Left hindlimb (tissue), 1 donor: ENCODE results near the gene NOP9.

Source experiments
- DNase-seq: peaks from one replicate; pipeline ENCODE4 v3.0.0-alpha.2; 2018

Gene NOP9, protein sequence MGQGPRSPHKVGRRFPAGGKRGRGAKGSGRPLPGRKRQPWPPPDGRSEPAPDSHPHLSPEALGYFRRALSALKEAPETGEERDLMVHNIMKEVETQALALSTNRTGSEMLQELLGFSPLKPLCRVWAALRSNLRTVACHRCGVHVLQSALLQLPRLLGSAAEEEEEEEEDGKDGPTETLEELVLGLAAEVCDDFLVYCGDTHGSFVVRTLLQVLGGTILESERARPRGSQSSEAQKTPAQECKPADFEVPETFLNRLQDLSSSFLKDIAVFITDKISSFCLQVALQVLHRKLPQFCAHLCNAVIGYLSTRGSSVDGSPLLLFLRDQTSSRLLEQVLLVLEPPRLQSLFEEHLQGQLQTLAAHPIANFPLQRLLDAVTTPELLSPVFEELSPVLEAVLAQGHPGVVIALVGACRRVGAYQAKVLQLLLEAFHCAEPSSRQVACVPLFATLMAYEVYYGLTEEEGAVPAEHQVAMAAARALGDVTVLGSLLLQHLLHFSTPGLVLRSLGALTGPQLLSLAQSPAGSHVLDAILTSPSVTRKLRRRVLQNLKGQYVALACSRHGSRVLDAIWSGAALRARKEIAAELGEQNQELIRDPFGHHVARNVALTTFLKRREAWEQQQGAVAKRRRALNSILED

DNA sequence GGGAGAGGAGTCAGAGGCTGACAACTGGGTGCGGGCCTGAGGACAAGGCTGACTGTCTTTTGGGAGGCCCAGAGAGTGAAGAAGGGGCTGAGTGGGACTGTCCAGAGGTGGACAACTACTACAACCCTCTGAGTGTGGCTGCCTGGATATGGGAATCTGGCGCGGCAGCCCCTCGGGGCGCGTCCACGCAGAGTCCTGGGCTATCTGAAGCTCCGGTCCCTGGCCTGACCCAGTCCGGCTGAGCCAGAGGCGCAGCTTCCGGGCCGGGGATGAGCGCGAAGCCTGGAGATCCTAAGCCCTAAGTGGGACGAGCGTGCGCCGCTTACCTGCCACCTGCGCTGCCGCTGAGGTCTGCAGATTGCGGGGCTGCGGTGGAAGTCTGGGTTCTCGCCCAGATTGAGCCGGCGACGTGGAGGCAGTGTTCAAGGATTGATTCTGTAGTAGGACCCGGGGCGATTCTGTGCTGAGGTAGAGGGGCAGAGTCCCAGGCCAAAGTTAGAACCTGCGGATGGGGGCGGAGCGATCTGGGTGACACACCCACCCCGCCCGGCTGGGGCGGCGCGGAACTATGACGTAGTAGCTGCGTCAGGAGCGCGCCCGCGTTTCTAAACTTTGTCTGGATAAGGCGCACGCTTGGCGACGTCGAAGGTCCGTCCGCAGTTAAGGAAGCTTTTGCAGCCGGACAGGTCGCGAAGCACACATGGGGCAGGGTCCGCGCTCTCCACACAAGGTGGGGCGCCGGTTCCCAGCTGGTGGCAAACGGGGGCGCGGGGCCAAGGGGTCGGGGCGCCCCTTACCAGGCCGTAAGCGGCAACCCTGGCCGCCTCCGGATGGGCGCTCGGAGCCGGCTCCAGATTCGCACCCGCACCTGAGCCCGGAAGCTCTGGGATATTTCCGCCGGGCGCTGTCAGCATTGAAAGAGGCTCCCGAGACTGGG is at the start of gene NOP9, which contains the start of gene DHRS1:
TSS of gene NOP9 (plus strand) at position 596 of the 937 bp plus-strand sequence. CDS start at position 701, 105 bp downstream.
TSS of gene DHRS1 (minus strand) at position 526 of the 937 bp plus-strand sequence. CDS start 674 bp downstream, outside the sequence.
- peak; percentile 93 for DNase-seq

DNA sequence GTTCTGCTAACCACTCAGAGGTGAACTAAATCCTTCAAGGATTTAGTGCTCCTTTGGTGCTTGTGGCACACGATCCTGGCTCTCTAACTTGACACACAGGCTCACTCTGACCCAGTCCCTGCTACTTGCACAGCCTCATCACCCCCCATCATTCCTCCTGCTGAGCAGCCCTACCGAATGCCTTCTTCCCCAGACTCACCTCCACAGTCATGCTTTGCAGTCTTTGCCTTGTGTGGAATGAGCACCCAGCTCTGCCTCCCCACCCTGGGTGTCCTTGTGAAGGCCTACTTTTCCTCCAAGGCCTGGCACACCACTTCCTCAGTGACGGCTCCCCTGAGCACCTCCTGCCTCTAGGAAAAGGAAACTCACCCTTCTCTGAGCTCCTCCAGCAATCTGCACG is 49.3 kb upstream of the NOP9 start:
- DNase-seq = no peak

DNA sequence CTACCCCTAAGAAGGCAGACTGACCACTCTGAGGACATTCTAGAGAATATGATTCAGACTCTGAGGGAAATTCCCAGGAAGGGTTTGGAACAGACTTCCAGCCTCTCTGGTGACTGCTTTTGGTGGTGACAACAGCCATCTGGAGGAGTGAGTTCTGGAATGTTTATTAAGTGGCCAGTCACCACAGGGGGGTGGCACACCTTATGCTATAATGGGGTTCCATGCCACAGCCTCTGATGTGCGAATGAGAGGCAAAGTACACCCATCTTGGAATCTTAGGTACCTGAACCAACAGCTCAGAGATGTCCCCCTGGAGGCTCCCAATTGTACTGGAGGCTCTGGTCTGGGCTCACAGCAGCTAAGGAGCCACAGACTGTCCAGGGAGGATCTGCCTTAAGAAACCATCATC is 47.8 kb upstream of the NOP9 start:
- no peak for DNase-seq

DNA sequence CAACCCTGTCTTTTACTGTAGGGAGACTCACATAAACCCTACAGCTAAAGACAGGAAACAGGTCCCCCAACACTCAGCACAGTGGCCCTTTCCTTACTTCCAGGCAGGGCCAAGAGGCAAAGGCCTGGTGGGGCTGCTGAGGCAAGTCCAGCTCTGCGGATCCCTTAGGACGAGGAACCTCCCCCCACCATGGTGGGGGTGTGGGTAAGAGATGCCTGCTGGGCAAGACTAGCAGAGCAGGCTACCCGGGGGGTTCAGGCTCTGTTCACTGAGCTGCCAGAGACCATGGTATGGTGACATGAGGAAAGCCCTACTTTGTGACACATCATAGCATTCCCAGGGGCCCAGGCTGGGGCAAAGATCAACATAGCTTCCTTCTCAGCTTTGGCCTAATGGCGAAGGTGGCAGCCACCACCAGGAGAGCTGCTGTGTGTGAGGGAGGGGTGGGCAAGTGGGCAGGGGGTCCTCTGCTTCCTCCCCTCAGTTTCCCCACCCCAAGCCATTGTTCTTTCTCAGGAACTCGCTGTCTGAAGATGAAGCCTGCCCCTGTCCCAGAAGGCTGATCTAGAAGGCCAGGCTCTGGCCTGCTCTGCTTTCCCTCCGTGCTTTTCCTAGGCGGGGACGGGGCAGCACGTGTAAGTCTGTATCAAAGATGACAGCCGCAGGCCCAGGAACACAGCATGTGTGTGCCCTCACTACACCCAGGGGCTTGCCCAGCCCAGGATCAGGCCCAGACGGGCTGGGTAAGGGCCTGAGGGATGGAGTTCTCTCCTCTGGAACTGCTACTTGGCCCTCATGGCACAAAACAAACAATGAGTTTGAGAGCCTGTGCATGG is 47.1 kb upstream of the NOP9 start:
- DNase-seq = no peak

DNA sequence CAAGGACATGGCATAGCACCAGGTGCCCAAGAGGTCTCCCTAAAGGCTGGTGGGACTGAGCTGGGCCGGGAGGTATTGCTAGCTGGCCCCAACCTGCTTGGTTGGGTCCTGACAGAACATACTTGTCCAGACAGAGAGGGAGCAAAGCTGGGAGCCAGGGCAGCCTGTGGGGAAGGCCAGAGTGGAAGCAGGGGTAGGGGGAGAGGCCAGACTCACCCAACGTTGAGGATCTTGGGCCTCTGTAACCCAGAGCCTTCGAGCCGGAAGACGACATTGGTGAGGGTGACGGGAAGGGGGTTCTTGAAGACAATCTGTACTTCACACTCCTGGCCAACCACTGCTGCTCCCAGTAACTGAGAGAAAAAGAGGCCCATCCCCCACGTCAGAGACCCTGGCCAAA is 45.7 kb upstream of the NOP9 start:
- DNase-seq = no peak

DNA sequence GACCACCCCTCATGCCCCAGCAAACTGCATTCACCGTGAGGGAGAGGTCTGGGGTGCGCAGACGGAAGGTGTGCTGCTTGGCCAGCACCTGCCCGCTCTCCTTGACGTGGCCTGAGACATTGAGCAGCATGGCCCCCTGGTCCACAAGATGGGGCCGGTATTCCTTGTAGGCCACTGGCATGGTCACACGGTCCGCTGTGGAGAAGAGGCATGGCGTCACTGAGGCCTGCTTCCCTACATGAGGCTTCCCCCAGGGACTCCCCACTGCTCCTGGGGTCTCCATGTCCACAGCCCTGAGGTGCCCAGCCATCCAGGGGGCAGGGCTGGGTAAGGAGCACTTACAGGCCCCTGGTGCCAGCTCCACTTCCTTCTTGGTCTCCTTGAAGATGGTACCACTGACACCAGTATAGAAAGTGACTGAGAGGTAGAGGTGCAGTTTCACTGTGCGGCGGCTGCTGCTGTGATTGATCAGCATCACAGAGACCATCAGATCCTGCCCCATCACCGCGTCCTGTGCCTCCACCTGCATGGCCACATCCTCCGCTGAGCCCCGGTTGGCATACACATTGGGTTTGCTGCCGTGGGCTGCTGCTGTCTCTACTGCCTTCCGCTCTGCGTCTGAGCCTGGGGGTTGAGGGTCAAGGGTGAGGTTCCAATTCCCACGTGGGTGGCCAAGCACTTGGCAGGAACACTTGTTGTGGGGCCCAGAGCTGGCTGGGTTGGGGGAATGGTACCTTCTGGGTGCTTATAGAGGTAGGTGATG is 44.8 kb upstream of the NOP9 start:
- no peak for DNase-seq

DNA sequence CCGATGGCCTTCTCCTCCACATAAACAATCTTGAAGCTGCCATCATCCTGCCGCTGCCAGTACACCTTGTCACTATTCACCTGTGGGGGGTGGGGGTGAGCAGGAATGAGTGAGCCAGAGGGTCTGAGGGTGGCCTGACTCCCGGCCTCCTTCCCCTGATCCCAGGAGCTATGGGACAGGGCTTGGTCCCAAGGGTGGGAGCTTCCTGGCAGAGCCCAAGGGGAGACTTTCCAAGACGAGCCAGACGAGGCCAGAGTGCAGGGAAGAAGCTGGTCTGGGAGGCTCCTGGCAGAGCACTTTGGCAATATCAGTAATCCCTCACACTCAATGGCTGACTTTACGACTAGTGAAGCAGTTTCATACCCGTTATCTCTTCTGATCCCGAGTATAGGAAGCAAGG is 44.2 kb upstream of the NOP9 start:
- no peak for DNase-seq

DNA sequence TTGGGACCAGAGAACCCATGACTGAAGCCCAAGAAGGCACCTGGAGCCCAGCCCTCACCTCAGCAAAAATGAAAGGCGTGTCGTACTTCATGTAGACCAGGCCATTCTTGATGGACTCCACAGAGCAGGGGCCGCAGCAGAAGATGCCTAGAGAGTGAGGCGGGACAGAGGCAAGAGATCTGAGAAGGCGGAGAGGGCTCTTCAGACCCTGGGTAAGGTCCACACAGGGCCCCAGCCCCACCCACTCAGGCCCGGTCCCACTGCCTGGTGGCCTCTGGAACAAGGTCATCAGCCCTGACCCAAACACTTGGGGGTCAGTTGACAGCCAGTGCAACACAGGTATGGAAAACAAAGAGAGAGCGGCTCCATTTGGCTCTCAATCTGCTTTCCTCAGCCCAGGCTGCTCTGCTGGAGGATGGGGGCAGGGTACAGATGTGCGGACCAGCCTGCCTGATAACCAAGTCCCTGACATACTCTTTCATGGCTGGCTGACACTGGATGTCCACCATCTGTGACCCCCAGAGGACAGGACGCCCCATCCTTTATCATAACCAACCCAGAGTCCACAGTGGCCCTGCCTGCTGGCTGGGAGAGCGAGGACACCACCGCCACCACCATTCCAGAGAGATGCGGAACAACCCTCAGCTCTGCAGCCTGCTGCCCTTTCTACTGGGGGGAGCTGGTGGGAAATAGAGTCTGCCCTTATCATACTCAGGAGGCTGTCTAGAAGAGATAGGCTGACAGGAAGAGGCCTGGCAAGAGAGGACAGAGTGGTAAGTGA is 43.5 kb upstream of the NOP9 start:
- DNase-seq = no peak

DNA sequence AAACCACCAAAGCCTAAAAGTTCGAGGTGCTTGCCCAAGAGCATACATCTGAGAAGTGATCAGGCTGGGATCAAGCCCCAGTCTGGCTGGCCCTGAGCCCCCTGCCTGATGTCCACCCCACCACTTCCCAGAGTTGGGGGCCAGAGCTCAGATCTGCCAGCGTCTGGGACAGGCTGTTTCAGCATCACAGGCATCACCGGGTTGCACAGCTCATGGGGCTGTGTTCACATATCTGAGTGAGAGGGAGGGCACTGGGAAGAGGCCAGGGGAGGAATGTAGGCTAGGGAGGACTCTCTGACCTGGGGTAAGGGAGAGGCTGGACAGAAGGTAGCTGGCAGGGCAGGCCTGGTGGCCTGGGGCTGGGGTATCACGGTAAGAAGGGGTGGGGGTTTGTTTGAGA is 42.7 kb upstream of the NOP9 start:
- DNase-seq = no peak

DNA sequence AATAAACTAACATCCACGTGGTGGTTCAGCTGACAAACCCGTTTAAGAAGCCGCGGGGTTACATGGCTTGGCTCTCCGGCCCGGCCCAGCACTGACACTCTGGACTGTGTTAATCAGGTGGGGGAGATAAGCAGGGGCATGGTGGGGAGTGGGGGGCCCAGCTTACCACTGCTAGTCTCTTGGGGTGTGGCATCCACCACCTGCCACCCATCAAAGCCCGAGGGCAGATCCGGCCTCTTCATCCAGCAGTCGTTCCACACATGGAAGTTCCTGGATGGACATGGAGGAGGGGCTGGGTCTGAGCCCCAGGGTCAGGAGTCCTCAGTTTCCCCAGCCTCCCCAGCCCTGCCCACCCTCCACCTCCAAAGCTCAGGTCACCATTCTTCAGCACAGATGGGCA is 41.5 kb upstream of the NOP9 start:
- DNase-seq = no peak

DNA sequence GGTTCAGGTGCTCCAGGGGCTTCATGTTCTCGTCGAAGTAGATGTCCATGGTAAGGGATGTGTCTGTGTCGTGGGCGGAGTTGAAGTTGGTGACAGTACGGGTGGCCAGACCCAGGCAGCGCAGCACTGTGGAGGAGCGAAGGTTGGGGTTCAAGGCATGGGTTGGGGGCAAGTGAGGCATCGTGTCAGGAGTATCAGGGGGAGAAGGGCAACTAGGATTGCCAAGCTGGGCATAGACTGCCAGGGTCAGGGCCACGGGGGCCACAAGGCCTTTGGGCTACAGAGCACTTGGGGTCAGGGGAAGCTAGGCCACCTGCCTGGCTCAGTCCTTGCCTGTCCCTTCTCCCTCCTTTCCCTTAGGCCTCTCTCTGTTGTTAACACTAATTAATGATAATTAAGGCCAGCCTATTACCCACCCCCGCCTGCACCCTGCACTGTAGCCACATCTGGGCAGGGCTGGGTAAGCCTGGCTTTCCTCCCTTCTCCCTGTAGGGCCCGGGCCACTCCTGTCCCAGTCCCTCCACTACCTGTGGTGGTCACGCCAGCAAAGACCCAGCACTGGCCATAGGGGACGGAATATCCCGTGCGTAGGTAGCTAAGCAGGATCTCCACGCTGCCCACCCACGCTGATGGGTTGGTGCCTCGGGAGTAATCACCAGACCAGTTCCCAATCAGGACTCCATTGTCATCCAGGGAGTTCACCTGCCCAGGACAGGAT is 40.9 kb upstream of the NOP9 start:
- DNase-seq = no peak

DNA sequence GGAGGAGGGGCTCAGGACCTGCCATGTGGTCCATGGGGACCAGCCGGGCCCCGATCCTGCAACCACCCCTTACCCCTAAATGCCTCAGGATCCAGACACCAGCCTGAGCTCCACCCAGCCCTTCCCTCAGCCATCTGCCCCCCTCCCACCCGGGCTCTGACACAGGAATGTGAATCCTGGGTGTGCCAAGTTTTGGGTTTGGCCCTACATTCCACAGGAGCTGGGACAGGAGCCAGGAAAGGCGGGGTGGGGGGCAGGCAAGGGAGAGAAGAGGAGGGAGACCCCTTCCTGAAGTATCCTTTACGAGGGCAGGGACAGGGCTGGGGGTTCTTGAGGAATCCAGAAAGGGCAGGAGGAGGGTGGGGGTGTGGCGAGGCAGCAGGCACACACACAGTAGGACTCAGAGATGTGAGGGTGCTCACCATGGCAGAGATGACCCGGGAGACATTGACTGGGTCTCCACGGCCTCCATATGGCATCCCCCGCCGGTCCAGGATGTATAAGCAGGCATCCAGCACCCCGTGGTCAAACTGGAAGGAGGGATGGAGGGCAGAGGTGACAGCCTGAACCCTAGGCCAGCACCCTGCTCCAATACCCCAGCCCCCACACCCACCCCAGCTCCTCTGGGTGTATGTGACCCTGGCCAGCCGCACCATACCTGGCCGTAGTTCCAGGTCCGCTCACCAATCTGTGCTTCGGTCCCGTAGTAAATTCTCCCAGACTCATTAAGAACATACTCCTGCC is 40.2 kb upstream of the NOP9 start:
- DNase-seq = peak; percentile 78

DNA sequence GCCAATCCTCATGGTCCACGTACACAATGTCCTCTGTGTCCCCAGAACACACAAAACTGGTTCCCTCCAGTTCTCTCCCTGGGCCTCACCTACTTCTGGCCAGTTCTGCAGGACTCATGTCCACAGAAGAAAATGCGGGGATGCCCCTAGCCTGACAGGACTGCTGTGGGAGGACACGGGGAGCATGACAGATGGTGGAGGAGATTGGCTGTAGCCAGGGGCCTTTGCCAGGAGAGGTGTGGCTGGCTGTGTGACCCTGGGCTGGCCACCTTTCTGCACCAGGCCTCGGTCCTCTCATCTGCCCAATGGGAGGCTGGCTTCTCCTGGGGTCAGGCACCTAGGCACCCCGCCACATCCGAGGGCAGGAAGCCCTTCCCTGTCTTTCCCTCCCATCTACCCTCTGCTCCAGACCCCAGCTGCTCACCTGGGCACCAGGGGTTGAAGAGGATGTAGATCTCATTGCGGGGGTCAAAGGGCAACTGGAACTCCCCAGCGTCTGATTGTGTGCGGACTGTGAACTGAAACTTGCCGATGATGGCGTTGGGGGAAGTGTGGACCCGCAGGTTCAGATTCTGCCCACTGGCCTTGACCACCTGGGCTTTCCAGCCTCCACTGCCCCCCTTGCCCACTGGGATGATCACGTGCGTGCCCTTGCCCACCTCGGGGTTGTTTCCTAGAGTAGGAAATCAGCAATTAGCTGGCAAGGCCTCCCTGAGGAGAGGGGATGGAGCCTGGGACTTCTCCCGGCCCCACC is 39.4 kb upstream of the NOP9 start:
- DNase-seq = no peak

DNA sequence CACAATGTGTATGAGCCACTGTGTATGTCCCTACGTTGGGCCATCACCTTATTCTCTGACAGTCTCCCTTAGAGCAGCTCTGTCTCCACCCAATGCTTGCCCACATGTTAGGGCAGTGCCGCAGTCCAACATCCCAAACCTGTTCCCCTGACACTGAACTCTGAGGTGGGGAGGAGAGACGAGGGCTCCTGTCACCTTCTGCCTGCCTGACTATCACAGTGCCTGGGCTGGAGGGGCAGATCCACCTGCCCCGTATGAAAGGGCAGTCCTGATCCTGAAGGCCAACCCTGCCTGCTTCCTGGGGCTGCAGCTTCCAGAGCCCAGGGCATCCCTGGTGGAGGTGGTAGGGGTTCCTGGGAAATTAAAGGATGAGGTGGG is 38.9 kb upstream of the NOP9 start:
- DNase-seq = no peak

DNA sequence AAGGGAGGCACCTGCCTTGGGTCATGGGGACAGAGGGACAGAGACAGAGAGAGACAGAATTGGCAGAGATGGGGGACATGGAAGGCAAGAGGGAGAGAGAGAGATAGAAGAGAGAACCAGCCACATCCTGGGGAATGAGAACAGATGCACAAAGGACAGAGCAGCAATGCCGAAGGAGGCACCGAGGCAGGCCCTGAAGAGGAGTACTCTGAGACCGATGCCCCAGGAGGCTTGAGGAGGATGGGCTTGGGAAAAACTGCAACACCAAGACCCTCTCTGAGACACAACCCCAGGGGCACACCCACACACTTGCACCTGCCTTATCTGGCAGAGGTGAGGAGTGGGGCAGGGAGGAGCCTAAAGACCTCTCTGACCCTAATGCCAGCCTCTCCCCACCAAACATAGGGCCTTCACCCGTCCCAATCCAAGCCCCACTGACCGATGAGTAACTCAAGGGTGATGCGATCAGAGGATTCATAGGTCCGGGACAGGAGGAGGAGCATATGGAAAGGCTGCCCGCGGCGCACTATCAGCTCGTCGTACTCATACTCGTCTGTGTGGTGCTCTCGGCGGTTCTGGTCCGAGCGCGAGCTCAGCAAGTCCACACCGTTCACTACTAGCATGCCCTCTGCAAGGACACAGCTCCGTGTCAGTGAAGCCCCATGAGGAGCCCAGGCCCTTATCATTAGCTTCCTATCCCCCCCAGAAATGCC is 38.2 kb upstream of the NOP9 start:
- no peak for DNase-seq

DNA sequence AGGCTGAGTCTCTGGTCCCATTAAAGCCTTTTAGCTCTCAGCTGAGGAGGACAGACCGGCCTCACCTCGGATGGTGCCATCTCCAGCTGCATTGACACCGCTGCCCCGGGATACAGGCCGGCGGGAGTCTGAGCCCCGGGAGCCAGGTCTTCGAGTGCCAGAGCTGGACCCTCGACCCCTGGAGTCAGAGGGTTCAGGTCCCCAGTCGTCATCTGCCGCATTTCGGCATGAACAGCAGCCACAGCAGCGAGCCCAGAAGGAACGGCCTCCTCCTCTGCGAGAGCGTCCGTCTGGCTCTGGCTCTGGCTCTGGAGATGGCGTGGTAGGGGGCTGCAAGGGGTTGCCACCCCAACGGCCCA is 37.7 kb upstream of the NOP9 start:
- no peak for DNase-seq

DNA sequence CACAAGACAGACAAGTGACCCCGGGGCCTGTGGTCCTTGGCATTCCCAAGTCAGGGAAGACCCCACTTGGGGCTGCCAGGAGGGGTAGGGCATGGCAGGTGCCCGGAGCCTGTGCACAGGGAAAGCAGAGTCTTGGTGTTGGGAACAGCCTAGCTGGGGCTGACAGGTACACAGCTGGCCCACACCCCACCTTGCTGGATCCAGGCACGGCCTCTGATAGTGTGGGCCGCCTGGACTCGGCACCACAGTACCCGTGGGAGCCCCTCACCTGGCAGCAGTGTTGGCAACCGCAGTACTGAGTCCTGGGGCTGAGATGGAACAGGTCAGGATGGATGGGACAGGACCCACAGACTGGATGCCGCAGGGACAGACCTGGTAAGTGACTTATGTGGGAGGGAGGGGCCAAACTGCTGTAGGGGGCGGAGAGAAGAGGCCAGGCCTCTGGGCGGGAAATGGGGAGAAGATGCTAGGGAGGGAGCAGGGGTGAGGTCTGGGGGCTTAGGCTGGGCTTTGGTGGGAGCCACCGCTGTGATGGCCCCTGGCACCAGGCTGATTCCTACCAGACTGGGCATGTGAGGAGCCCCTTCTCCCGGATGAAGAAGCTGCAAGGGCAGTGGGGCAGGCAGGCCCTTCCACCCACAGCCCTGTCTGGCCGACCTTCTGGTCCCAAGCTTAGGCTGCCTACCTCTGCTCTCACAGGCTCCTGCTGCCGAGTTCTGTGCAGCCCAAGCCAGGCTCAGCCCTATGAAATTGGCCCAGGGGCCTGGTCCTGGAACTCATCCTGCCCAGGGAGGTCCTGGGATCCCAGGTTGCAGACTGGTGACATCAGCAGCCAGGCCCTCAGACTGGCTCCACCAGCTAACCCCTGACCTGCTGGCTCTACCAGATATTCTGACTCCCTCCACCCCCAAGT is 36.6 kb upstream of the NOP9 start, which contains the start of gene TGM1:
TSS of gene TGM1 (minus strand) at position 357 of the 913 bp plus-strand sequence. CDS start 825 bp downstream, outside the sequence.
- DNase-seq = no peak
